Skin epidermis (tissue), 12 donors: Measurements from ENCODE around the gene HSF4.

ENCODE experiments used
- H3K27ac ChIP-seq, 21 experiments: fragments of 200-600 bp; sonication (generic) in 11 of 21; one replicate each; pipeline ENCODE4 v1.5.0; 2020; ENCODE audit warnings: mild to moderate bottlenecking in 3 of 21, inconsistent platforms in 2 of 21, moderate library complexity in 2 of 21
- H3K4me3 ChIP-seq, 7 experiments: fragments of 200-600 bp; sonication (generic) in 2 of 7; one replicate each; pipeline ENCODE4 v1.5.0; 2020; ENCODE audit warnings: inconsistent platforms in 2 of 7, mild to moderate bottlenecking in 2 of 7, moderate library complexity in 1 of 7

The HSF4 gene

GRCh38 chr16:67149276-67150046 is 15.1 kb upstream of the HSF4 start:
- peak overlapping the region in 1 of 21 experiments; percentile 79 for H3K27ac ChIP-seq
- H3K4me3 ChIP-seq: peak overlapping the region in 3 of 7 experiments; percentile 51 to 69 (median 64)

GRCh38 chr16:67150047-67150832 is 14.3 kb upstream of the HSF4 start:
- H3K27ac ChIP-seq: peak overlapping the region in 20 of 21 experiments; percentile 64 to 96 (median 84)
- H3K4me3 ChIP-seq: peak overlapping the region; percentile 51 to 78 (median 62)

- H3K4me3 ChIP-seq: peak within 1 kb of the TSS; percentile 51 to 78 (median 62)
- H3K27ac ChIP-seq: peak within 1 kb of the TSS in 20 of 21 experiments; percentile 64 to 96 (median 84)
Observed at GRCh38 chr16:67150833-67151396, 13.6 kb upstream of the HSF4 start, which contains the start of gene B3GNT9. Gene B3GNT9, minus strand, starts transcription at chr16:67150998. Its CDS starts 513 bp downstream, at chr16:67150485.

- Histone ChIP-seq H3K27ac (peak overlapping the region in 15 of 21 experiments; percentile 64 to 96 (median 84)), H3K4me3 (peak overlapping the region in 4 of 7 experiments; percentile 51 to 69 (median 62))
Observed at GRCh38 chr16:67151431-67152097, 13.0 kb upstream of the HSF4 start.

GRCh38 chr16:67154578-67155294 is 9.8 kb upstream of the HSF4 start:
- Histone ChIP-seq H3K27ac (no peak overlapping the region), H3K4me3 (peak overlapping the region in 3 of 7 experiments; percentile 9 to 23 (median 13))

- Histone ChIP-seq H3K27ac (no peak overlapping the region), H3K4me3 (peak overlapping the region in 3 of 7 experiments; percentile 9 to 23 (median 13))
Observed at GRCh38 chr16:67155295-67156142, 9.0 kb upstream of the HSF4 start.

GRCh38 chr16:67156143-67156844 is 8.3 kb upstream of the HSF4 start:
- Histone ChIP-seq H3K27ac (peak overlapping the region in 1 of 21 experiments; percentile 96), H3K4me3 (no peak overlapping the region)

- no peak overlapping the region for H3K4me3 ChIP-seq
- H3K27ac ChIP-seq: peak overlapping the region in 5 of 21 experiments; percentile 1 to 96 (median 38)
Observed at GRCh38 chr16:67157106-67157748, 7.3 kb upstream of the HSF4 start.

- H3K4me3 ChIP-seq: peak overlapping the region in 1 of 7 experiments; percentile 92
- peak overlapping the region in 12 of 21 experiments; percentile 11 to 97 (median 88) for H3K27ac ChIP-seq
Observed at GRCh38 chr16:67157892-67158635, 6.5 kb upstream of the HSF4 start.

GRCh38 chr16:67158637-67159600 is 5.6 kb upstream of the HSF4 start:
- peak overlapping the region; percentile 70 to 97 (median 92) for H3K4me3 ChIP-seq
- peak overlapping the region; percentile 54 to 97 (median 87) for H3K27ac ChIP-seq

GRCh38 chr16:67161595-67162058 is 2.9 kb upstream of the HSF4 start:
- Histone ChIP-seq H3K27ac (peak overlapping the region in 1 of 21 experiments; percentile 30), H3K4me3 (peak overlapping the region in 5 of 7 experiments; percentile 81 to 97 (median 93))

- peak overlapping the region in 5 of 7 experiments; percentile 6 to 41 (median 24) for H3K4me3 ChIP-seq
- H3K27ac ChIP-seq: peak overlapping the region in 3 of 21 experiments; percentile 2 to 69 (median 40)
Observed at GRCh38 chr16:67162506-67163163, 1.9 kb upstream of the HSF4 start.

GRCh38 chr16:67163164-67163998 is 1.2 kb upstream of the HSF4 start:
- H3K27ac ChIP-seq: peak overlapping the region in 12 of 21 experiments; percentile 2 to 69 (median 40)
- peak overlapping the region; percentile 6 to 41 (median 23) for H3K4me3 ChIP-seq
